Measurements from ENCODE around the gene SYNGAP1. TPM values are rescaled to one million over a fixed set of nuclear protein-coding genes. Genes with fewer than 3 reads are reported as not detected.

Gene SYNGAP1
- total RNA-seq, 1 donor from 2014 or later = 33.7 TPM

GRCh38 chr6:33439956-33440648, 20.2 kb downstream of the SYNGAP1 start:
- no peaks in the 10 kb centered on the region for H3K4me1 ChIP-seq
- no peaks in the 10 kb centered on the region for H3K27me3 ChIP-seq
- H3K4me3 ChIP-seq = no peak overlapping the region
- intact Hi-C loops (cut with DNase I) = no loop called here
- no peaks in the 10 kb centered on the region for H3K9me3 ChIP-seq
- no peak for DNase-seq (ENCODE audit: low spot score in 2 of 2)
- H3K36me3 ChIP-seq = peaks cover 69 to 76% of the 10 kb centered on the region in 2 donors
- H3K27ac ChIP-seq = no peak overlapping the region
- no peak for TF ChIP-seq CTCF (IDR thresholded peaks at IDR 0.05)

- no peak for TF ChIP-seq CTCF (IDR thresholded peaks at IDR 0.05)
- H3K27ac ChIP-seq = no peak overlapping the region
- H3K9me3 ChIP-seq = no peaks in the 10 kb centered on the region
- H3K27me3 ChIP-seq = no peaks in the 10 kb centered on the region
- intact Hi-C loops (cut with DNase I) = no loop called here
- H3K36me3 ChIP-seq = peaks cover 62 to 71% of the 10 kb centered on the region in 2 donors
- no peak for DNase-seq (ENCODE audit: low spot score in 2 of 2)
- no peak overlapping the region for H3K4me3 ChIP-seq
- no peaks in the 10 kb centered on the region for H3K4me1 ChIP-seq
These were observed 20.9 kb downstream of the SYNGAP1 start for GRCh38 chr6:33440649-33441309.

- DNase-seq (ENCODE audit: low spot score in 2 of 2) = no peak
- H3K36me3 ChIP-seq = peaks cover 59 to 71% of the 10 kb centered on the region in 2 donors
These were observed 21.6 kb downstream of the SYNGAP1 start for GRCh38 chr6:33441457-33441856.

GRCh38 chr6:33442283-33442682, 22.4 kb downstream of the SYNGAP1 start:
- Histone ChIP-seq H3K4me3 (no peak overlapping the region), H3K36me3 (peaks cover 57 to 71% of the 10 kb centered on the region in 2 donors), H3K4me1 (no peaks in the 10 kb centered on the region), H3K27me3 (no peaks in the 10 kb centered on the region), H3K9me3 (no peaks in the 10 kb centered on the region), H3K27ac (no peak overlapping the region)
- TF ChIP-seq CTCF (IDR thresholded peaks at IDR 0.05) = no peak
- intact Hi-C loops (cut with DNase I) = no loop called here
- no peak for DNase-seq (ENCODE audit: low spot score in 2 of 2)

More at GRCh38 chr6:33441457-33441856, 21.6 kb downstream of the SYNGAP1 start:
- Histone ChIP-seq H3K4me3 (no peak overlapping the region), H3K4me1 (no peaks in the 10 kb centered on the region), H3K27ac (no peak overlapping the region), H3K9me3 (no peaks in the 10 kb centered on the region), H3K27me3 (no peaks in the 10 kb centered on the region)
- intact Hi-C loops (cut with DNase I) = no loop called here
- no peak for TF ChIP-seq CTCF (IDR thresholded peaks at IDR 0.05)

- Histone ChIP-seq H3K27me3 (no peaks in the 10 kb centered on the region), H3K4me1 (no peaks in the 10 kb centered on the region), H3K4me3 (no peak overlapping the region), H3K36me3 (peaks cover 49 to 69% of the 10 kb centered on the region in 2 donors), H3K27ac (no peak overlapping the region), H3K9me3 (no peaks in the 10 kb centered on the region)
- DNase-seq (ENCODE audit: low spot score in 2 of 2) = no peak
- intact Hi-C loops (cut with DNase I) = no loop called here
- no peak for TF ChIP-seq CTCF (IDR thresholded peaks at IDR 0.05)
These were observed 23.2 kb downstream of the SYNGAP1 start for GRCh38 chr6:33443025-33443424.
